UCSD-AML1 (cell line): ENCODE results near the gene UFSP1.

Source experiments
- DNase-seq: peaks from one replicate; lab custom pipeline; 2025; ENCODE audit not compliant: unreplicated experiment; lab: John Stamatoyannopoulos, UW

Gene UFSP1

DNA sequence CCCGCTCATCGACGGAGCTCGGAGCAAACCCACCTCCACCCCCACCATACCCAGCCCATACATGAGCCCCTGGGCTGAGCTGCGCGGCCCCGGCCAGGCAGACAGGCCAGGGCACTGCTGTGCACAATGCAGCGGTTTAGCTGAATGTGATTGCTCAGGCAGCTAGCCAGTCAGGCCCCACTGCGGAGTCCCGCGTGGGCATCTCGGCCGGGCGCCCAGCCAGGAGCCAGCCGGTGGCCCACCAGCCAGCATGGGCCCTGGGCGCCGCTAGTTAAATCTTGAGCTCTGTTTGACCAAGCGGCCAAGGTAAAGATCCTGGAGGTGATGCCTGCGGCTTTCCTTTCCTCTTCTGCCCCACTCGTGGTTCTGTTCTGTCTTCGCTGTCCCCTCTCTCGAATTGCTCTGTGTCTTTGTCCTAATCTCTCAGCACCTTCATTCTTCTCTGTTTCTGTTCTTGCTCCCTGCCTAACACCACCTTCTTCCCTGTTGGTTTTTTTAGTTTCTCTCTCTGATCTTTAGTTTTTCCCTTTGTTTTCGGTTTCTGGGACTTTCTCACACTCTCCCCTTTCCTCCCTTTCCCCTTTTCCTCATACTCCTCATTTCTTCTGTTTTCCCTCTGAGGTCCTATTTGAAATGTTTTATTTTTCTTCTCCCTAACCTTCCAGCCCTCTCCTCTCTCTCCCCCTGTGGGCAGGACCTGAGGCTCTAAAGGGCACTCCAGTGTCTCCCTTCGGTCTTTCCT is 6.6 kb downstream of the UFSP1 start:
- DNase-seq = no peak

- DNase-seq = no peak
Measured at GRCh38 chr7:100882201-100882600, 7.3 kb downstream of the UFSP1 start.

- no peak for DNase-seq
Measured at GRCh38 chr7:100881136-100881535, 8.4 kb downstream of the UFSP1 start.

DNA sequence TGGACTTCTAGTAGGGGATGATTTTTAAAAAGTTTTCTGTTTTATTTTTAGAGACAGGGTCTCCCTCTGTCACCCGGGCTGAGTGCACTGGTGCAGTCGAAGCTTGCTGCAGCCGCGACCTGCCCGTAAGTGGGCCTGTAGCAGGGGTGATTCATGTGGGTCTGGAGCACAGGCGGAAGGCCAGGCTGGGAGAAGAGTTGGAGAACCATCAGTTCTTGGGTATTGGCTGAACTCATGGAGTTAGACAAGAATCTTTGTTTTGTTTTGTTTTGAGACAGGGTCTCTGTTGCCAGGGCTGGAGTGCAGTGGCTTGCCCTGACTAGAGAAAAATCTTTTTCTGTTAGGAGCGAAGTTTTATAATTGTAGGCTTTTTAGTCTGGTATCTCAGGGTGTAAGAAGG is 8.9 kb downstream of the UFSP1 start:
- no peak for DNase-seq

DNA sequence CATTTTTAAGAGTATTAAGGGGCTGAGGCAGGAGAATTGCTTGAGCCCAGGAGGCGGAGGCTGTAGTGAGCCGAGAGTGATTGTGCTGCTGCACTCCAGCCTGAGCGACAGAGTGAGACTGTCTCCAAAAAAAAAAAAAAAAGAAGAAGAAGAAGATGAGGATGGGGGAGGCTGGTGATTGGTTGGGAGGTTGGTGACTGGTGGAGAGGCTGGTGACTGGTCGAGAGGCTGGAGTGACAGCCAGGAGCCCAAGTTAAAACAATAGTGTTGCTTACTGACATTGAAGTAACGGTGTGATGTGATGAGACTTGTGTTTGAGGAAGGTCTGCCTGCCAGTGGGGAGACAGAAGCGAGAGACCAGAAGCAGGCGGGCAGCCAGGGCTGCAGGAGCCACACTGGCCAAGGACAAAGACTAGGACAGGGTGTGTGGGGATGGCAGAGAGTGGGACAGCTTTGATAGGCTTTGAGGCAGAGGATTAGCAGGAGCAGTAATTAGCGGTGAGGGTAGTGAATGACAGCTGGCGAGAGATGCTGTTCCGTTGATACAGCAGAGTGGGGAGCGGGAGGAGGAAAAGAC is 9.7 kb downstream of the UFSP1 start:
- no peak for DNase-seq

GRCh38 chr7:100878685-100879084 is 10.8 kb downstream of the UFSP1 start:
- DNase-seq = no peak

DNA sequence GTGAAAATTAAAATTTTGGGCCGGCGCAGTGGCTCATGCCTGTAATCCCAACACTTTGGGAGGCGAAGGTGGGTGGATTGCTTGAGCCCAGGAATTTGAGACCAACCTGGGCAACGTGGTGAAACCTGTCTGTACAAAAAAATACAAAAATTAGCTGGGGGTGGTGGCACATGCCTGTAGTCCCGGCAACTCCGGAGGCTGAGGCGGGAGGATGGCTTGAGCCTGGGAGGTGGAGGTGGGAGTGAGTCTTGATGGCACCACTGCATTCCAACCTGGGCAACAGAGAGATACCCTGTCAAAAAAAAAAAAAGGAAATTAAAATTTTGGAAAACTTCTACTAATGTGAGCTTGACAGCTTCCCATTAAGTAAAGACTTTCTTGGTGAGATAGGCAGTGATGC is 11.5 kb downstream of the UFSP1 start:
- no peak for DNase-seq

GRCh38 chr7:100875356-100875751 is 14.2 kb downstream of the UFSP1 start:
- no peak for DNase-seq

GRCh38 chr7:100874577-100875355 is 14.7 kb downstream of the UFSP1 start, which contains the start of gene SRRT:
Gene SRRT, plus strand, starts transcription at chr7:100875103. Its CDS starts 488 bp downstream, at chr7:100875591.
- DNase-seq = peak; percentile 90

GRCh38 chr7:100874300-100874576 is 15.3 kb downstream of the UFSP1 start:
- no peak for DNase-seq

- no peak for DNase-seq
Measured at GRCh38 chr7:100873599-100874299, 15.8 kb downstream of the UFSP1 start.

DNA sequence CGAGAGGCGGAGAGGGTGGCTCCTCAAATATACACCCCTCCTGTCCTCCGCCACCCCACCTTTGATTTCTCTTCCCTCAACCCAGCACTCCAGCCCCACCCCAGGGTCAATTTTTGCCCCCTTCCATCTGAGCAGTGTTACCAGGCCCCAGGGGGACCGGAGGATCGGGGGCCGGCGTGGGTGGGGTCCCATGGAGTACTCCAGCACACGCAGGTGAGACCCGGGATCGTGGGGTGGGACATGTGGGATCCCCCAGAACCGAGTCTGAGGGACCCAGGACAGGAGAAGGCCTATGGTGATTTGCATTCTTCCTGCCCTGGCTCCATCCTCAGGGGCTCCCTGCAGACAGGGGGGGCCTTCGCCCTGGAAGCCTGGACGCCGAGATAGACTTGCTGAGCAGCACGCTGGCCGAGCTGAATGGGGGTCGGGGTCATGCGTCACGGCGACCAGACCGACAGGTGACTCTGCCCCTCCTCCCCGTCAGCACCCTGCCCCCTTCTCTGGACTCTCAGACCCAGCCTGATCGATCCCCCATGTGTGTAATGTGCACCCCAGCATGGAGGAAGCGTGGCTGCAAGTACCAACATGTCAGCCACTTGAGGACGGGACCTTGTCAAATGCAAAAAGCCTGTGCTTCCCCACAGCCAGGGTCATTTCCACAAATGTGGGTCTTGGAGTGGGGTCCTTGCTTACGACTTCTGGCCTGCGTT is 21.6 kb downstream of the UFSP1 start:
- no peak for DNase-seq

GRCh38 chr7:100867040-100867775 is 22.3 kb downstream of the UFSP1 start, which contains the start of gene TRIP6:
Gene TRIP6, plus strand, starts transcription at chr7:100867387. Its CDS starts 111 bp downstream, at chr7:100867498.
- peak; percentile 67 for DNase-seq

GRCh38 chr7:100866729-100867039 is 22.8 kb downstream of the UFSP1 start:
- DNase-seq = no peak

GRCh38 chr7:100865938-100866728 is 23.4 kb downstream of the UFSP1 start:
- DNase-seq = no peak

- DNase-seq = no peak
Measured at GRCh38 chr7:100865372-100865911, 24.1 kb downstream of the UFSP1 start.

DNA sequence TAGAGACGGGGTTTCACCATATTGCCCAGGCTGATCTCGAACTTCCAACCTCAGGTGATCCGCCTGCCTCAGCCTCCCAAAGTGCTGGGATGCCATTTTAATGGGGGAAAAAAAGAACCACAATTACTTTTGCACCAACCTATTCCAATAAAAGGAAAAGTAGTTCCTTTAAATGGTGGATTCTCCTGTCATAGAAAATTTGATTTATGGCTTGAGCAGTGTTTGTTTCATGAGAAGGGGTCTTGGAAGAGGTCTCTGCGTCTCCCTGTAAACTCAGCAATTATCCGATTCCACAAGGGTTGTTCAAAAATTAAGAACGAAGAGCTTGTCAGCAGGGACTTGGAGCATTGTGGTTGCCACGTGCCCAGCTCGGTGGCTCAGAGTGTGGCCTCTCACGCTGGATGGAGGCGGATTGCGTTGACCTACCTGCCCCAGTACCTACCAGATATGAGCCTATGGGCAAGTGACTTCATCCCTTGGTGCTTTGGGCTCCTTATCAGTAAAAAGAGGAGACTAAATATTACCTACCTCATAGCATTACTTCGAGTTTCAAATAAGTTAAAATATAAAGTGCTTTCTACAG is 25.2 kb downstream of the UFSP1 start:
- no peak for DNase-seq

DNA sequence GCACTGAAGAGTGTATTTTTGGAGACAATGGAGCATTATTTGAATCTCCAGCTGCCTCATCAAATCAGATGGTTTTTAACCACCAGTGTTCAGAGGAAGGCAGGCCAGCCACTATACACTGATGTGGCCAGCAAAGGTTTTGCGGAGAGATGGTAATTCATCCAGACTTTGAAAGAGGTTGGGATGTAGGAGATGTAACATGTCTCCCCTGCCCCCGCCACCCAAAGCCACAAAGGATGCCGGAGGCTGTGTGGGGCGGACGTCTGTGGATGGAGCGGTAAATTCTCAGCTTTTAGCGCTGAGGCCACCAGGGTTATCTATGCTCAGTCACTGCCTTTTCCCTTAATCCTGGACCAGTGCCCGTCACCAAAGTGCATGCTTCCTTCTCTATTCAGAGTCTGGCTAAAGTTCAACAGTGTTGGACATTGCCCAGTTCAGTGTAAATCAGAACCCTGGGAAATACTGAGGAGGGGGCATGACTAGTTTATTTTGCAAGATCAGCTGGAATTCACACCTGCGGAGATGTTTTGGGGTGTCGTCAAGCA is 26.0 kb downstream of the UFSP1 start:
- no peak for DNase-seq

GRCh38 chr7:100861616-100861985 is 27.9 kb downstream of the UFSP1 start:
- no peak for DNase-seq
